ENCODE data around the gene TRMT2A. TPM values are rescaled to one million over a fixed set of nuclear protein-coding genes. Genes with fewer than 3 reads are reported as not detected.

TRMT2A gene
- total RNA-seq, 1 experiment from 2014 or later, result 54.8 TPM

DNA sequence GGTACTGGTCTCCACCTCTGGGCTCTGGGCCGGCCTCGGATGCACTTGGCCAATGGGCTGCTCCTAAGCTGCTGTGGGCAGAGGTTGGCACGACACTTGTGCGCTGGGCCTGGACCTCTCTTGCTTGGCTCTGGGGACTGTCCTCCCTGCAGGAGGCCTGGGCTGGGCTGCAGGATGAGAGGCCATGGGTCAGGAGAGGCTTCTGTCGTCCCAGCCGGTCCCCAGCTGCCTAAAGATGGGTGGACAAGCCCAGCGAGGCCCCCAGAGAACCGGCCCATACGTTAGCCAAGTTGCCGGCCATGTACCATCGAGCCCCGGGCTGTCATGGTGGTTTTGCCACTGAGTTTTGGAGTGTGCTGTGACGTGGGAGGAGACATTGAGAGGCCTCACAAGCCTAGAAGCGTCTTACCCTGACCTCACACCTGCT lies 35.5 kb upstream of the TRMT2A start:
- Histone ChIP-seq H3K27ac (ENCODE audit: low read length) (no peak overlapping the region), H4K20me1 (ENCODE audit: insufficient read depth, low read depth, low read length) (no peaks in the 10 kb centered on the region), H3K9me2 (replicated peaks; ENCODE audit: insufficient read depth, low read length) (no peaks in the 10 kb centered on the region), H3K27me3 (ENCODE audit: low read length) (no peaks in the 10 kb centered on the region), H2AFZ (ENCODE audit: low read length) (no peak overlapping the region), H3K9me3 (ENCODE audit: low read length) (no peaks in the 10 kb centered on the region), H3K36me3 (ENCODE audit: insufficient read depth, low read length) (no peaks in the 10 kb centered on the region), H3K4me2 (ENCODE audit: low read depth, low read length, poor library complexity, severe bottlenecking) (no peak overlapping the region), H3K4me3 (ENCODE audit: low read length) (no peak overlapping the region), H3K4me1 (ENCODE audit: low read length) (peaks cover 5% of the 10 kb centered on the region), H3K9ac (ENCODE audit: low read length) (no peak overlapping the region), H3K79me2 (ENCODE audit: low read length) (no peaks in the 10 kb centered on the region)
- DNase-seq, result no peak

- H3K27me3 ChIP-seq (ENCODE audit: low read length), result no peaks in the 10 kb centered on the region
- peaks cover 12% of the 10 kb centered on the region for H3K4me1 ChIP-seq (ENCODE audit: low read length)
- H3K9me2 ChIP-seq (replicated peaks; ENCODE audit: insufficient read depth, low read length), result no peaks in the 10 kb centered on the region
- no peak overlapping the region for H3K4me3 ChIP-seq (ENCODE audit: low read length)
- no peaks in the 10 kb centered on the region for H3K9me3 ChIP-seq (ENCODE audit: low read length)
- DNase-seq, result no peak
- no peak overlapping the region for H3K27ac ChIP-seq (ENCODE audit: low read length)
- no peak overlapping the region for H2AFZ ChIP-seq (ENCODE audit: low read length)
- peaks cover 4% of the 10 kb centered on the region; the same call in 1 of the 2 replicates for H4K20me1 ChIP-seq (ENCODE audit: insufficient read depth, low read depth, low read length)
- H3K79me2 ChIP-seq (ENCODE audit: low read length), result no peaks in the 10 kb centered on the region
- H3K4me2 ChIP-seq (ENCODE audit: low read depth, low read length, poor library complexity, severe bottlenecking), result no peak overlapping the region
- H3K36me3 ChIP-seq (ENCODE audit: insufficient read depth, low read length), result no peaks in the 10 kb centered on the region
- no peak overlapping the region for H3K9ac ChIP-seq (ENCODE audit: low read length)
Measured at GRCh38 chr22:20151276-20151588, 34.2 kb upstream of the TRMT2A start.

GRCh38 chr22:20150381-20151275 lies 33.6 kb upstream of the TRMT2A start, which contains the start of gene CCDC188:
Gene CCDC188 (minus strand): TSS chr22:20151055. CDS start chr22:20150986, 69 bp downstream.
- H2AFZ ChIP-seq (ENCODE audit: low read length), result no peak within 1 kb of the TSS
- no peaks in the 10 kb centered on the region for H3K9me2 ChIP-seq (replicated peaks; ENCODE audit: insufficient read depth, low read length)
- no peaks in the 10 kb centered on the region for H3K79me2 ChIP-seq (ENCODE audit: low read length)
- no peaks in the 10 kb centered on the region for H3K36me3 ChIP-seq (ENCODE audit: insufficient read depth, low read length)
- DNase-seq, result no peak
- H3K9ac ChIP-seq (ENCODE audit: low read length), result no peak within 1 kb of the TSS
- no peaks in the 10 kb centered on the region for H3K27me3 ChIP-seq (ENCODE audit: low read length)
- H4K20me1 ChIP-seq (ENCODE audit: insufficient read depth, low read depth, low read length), result peaks cover 4% of the 10 kb centered on the region; the same call in 1 of the 2 replicates
- H3K4me2 ChIP-seq (ENCODE audit: low read depth, low read length, poor library complexity, severe bottlenecking), result no peak within 1 kb of the TSS
- no peak within 1 kb of the TSS for H3K4me3 ChIP-seq (ENCODE audit: low read length)
- no peaks in the 10 kb centered on the region for H3K9me3 ChIP-seq (ENCODE audit: low read length)
- no peak within 1 kb of the TSS for H3K27ac ChIP-seq (ENCODE audit: low read length)
- peaks cover 12% of the 10 kb centered on the region for H3K4me1 ChIP-seq (ENCODE audit: low read length)

DNA sequence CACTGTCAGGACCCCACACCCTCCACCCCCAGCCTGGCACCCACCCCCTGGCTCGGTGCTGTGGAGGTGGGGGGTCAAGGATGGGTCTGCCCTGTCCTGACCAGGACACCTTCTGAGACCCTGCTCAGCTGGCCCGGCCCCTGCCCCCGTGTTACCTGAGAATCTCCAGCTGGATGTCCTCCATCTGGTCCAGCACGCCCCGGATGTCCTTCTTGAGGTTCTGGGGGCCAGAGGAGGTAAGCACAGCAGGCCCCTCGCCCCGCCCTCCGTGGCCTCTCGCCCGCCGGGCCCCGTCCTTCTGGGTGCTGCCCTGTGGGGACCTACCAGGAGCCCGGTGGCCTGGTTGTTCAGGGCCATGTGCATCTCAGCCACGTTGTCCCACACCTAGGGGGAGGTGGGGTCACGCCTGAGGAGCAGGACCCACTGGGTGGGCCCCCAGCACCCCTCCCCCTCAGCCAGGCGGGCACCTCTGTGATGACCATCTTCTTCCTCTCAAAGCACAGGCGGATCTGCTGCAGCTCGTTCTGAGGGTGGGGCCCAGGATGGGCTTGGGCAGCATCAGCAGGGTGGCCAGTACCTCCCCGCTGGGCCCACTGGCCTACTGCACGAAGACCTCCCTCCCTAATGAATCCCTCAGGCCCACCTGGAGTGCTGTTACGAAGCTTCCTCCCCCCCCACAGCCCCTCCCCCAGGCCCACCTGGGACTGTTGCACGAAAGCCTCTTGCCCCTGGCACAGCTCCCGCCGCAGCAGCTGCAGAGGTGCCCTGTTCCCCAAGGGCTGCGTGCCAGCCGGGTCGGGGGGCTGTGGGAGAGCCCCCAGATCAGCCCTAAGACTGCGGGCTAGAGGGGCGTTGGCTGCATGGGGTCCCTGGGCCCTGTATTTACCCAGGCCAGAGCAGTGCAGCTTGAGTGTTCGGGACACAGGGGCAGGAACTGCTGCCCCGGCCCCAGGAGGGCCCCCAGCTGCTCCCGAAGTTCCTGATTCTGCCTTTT lies 32.5 kb upstream of the TRMT2A start:
- H2AFZ ChIP-seq (ENCODE audit: low read length), result no peak overlapping the region
- no peak overlapping the region for H3K27ac ChIP-seq (ENCODE audit: low read length)
- H3K4me1 ChIP-seq (ENCODE audit: low read length), result peaks cover 12% of the 10 kb centered on the region
- H3K9me2 ChIP-seq (replicated peaks; ENCODE audit: insufficient read depth, low read length), result no peaks in the 10 kb centered on the region
- H3K4me3 ChIP-seq (ENCODE audit: low read length), result no peak overlapping the region
- H4K20me1 ChIP-seq (ENCODE audit: insufficient read depth, low read depth, low read length), result peaks cover 4% of the 10 kb centered on the region; the same call in 1 of the 2 replicates
- no peak overlapping the region for H3K4me2 ChIP-seq (ENCODE audit: low read depth, low read length, poor library complexity, severe bottlenecking)
- H3K27me3 ChIP-seq (ENCODE audit: low read length), result no peaks in the 10 kb centered on the region
- no peaks in the 10 kb centered on the region for H3K79me2 ChIP-seq (ENCODE audit: low read length)
- no peaks in the 10 kb centered on the region for H3K9me3 ChIP-seq (ENCODE audit: low read length)
- DNase-seq, result no peak
- no peak overlapping the region for H3K9ac ChIP-seq (ENCODE audit: low read length)
- no peaks in the 10 kb centered on the region for H3K36me3 ChIP-seq (ENCODE audit: insufficient read depth, low read length)

- Histone ChIP-seq H3K9ac (ENCODE audit: low read length) (no peak overlapping the region), H3K27me3 (ENCODE audit: low read length) (no peaks in the 10 kb centered on the region), H3K9me2 (replicated peaks; ENCODE audit: insufficient read depth, low read length) (no peaks in the 10 kb centered on the region), H3K36me3 (ENCODE audit: insufficient read depth, low read length) (no peaks in the 10 kb centered on the region), H3K4me3 (ENCODE audit: low read length) (no peak overlapping the region), H3K4me2 (ENCODE audit: low read depth, low read length, poor library complexity, severe bottlenecking) (no peak overlapping the region), H2AFZ (ENCODE audit: low read length) (no peak overlapping the region), H3K27ac (ENCODE audit: low read length) (no peak overlapping the region), H3K4me1 (ENCODE audit: low read length) (peaks cover 12% of the 10 kb centered on the region), H3K9me3 (ENCODE audit: low read length) (no peaks in the 10 kb centered on the region), H3K79me2 (ENCODE audit: low read length) (no peaks in the 10 kb centered on the region), H4K20me1 (ENCODE audit: insufficient read depth, low read depth, low read length) (peaks cover 4% of the 10 kb centered on the region; the same call in 1 of the 2 replicates)
- no peak for DNase-seq
Measured at GRCh38 chr22:20148414-20148813, 31.4 kb upstream of the TRMT2A start.

DNA sequence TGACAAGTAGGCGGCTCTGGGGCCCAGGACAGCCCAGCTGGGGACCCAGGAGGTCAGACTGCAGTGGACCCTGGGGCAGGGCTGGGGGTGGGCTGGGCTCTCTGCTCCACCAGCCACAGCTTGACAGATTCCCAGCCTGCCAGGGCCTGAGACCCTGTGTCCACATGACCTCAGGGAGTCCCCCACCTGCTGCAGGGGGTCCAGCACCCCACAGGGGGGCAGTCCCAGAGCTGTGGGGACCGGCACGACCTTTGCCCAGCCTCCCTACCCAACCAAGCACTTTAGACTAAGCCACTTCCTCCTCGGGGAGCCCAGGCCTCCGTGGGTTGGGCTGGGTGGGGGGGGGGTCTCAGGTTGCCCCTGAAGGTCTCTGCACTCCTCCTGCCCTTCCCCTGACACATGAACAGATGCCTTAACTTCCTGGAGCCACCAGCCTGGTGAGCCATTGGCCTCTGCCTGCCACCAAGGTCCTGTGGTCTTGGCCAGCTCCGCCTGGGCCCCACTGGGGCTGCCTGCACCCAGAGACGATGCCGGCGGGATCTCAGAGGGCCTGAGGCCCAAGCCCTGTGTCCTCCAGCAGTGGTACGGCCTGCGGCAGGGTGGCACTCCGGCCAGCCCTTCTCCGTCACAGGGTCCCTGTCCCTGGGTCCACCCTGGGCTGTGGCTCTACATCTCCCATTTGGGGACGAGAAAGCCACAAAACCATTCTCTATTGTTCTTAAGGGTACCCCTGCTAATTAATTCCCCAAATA lies 30.4 kb upstream of the TRMT2A start:
- DNase-seq, result no peak
- no peaks in the 10 kb centered on the region for H3K9me3 ChIP-seq (ENCODE audit: low read length)
- H3K9me2 ChIP-seq (replicated peaks; ENCODE audit: insufficient read depth, low read length), result no peaks in the 10 kb centered on the region
- H3K9ac ChIP-seq (ENCODE audit: low read length), result no peak overlapping the region
- no peak overlapping the region for H3K27ac ChIP-seq (ENCODE audit: low read length)
- H3K36me3 ChIP-seq (ENCODE audit: insufficient read depth, low read length), result no peaks in the 10 kb centered on the region
- H3K4me2 ChIP-seq (ENCODE audit: low read depth, low read length, poor library complexity, severe bottlenecking), result no peak overlapping the region
- peaks cover 4% of the 10 kb centered on the region; the same call in 1 of the 2 replicates for H4K20me1 ChIP-seq (ENCODE audit: insufficient read depth, low read depth, low read length)
- no peak overlapping the region for H2AFZ ChIP-seq (ENCODE audit: low read length)
- H3K27me3 ChIP-seq (ENCODE audit: low read length), result no peaks in the 10 kb centered on the region
- H3K4me3 ChIP-seq (ENCODE audit: low read length), result no peak overlapping the region
- no peaks in the 10 kb centered on the region for H3K79me2 ChIP-seq (ENCODE audit: low read length)
- H3K4me1 ChIP-seq (ENCODE audit: low read length), result peaks cover 12% of the 10 kb centered on the region

DNA sequence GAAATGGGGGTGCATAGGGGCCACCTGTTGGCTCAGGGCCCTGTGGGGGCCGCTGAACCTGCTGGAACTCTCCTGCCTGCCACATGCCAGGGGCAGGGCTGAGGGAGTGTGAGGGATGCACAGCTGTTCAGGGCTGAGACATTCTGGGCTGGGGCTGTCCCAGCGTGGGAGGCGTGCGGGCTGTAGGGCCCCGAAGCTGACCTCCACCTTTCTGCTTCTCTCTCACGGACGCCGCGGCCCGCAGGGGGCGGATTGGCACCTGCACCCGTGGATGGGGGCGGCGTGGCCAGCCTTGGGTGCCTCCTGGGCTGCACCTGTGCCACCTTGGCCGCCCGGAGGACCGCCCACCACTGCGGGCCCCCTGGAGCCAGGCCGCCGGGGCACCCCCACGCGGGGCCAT lies 29.8 kb upstream of the TRMT2A start:
- Histone ChIP-seq H3K9ac (ENCODE audit: low read length) (no peak overlapping the region), H3K4me2 (ENCODE audit: low read depth, low read length, poor library complexity, severe bottlenecking) (no peak overlapping the region)

More for the DNA sequence above, 29.8 kb upstream of the TRMT2A start:
- Histone ChIP-seq H3K4me3 (ENCODE audit: low read length) (no peak overlapping the region), H3K79me2 (ENCODE audit: low read length) (no peaks in the 10 kb centered on the region), H3K36me3 (ENCODE audit: insufficient read depth, low read length) (no peaks in the 10 kb centered on the region), H3K4me1 (ENCODE audit: low read length) (peaks cover 12% of the 10 kb centered on the region), H3K27me3 (ENCODE audit: low read length) (no peaks in the 10 kb centered on the region), H4K20me1 (ENCODE audit: insufficient read depth, low read depth, low read length) (peaks cover 4% of the 10 kb centered on the region; the same call in 1 of the 2 replicates), H2AFZ (ENCODE audit: low read length) (no peak overlapping the region), H3K9me3 (ENCODE audit: low read length) (no peaks in the 10 kb centered on the region), H3K9me2 (replicated peaks; ENCODE audit: insufficient read depth, low read length) (no peaks in the 10 kb centered on the region), H3K27ac (ENCODE audit: low read length) (no peak overlapping the region)
- no peak for DNase-seq
